Nephron progenitor cell (in vitro differentiated cells): ENCODE data around the gene NRBF2.
"Not testable (repeated sequence)": the region's sequence is repeated elsewhere in the genome, so short reads cannot be mapped to it uniquely, and the experiment has no call there.

Source experiments
- DNase-seq: peaks from one replicate; pipeline ENCODE4 v3.0.0; 2021
- H3K27ac Mint-ChIP-seq: 2 replicates; pipeline ENCODE4 v1.8.0; 2021; ENCODE audit warnings: mild to moderate bottlenecking, moderate library complexity, mixed read lengths
- H3K27me3 Mint-ChIP-seq: 2 replicates; pipeline ENCODE4 v1.8.0; 2021; ENCODE audit warnings: mild to moderate bottlenecking, low read depth, mixed read lengths; ENCODE audit not compliant: poor library complexity
- H3K36me3 Mint-ChIP-seq: 2 replicates; pipeline ENCODE4 v1.8.0; 2021; ENCODE audit warnings: low read depth, mixed read lengths
- H3K4me1 Mint-ChIP-seq: 2 replicates; pipeline ENCODE4 v1.8.0; 2021; ENCODE audit warnings: mixed read lengths
- H3K4me3 Mint-ChIP-seq: 2 replicates; pipeline ENCODE4 v1.8.0; 2021; ENCODE audit warnings: mild to moderate bottlenecking, moderate library complexity, mixed read lengths
- H3K9me3 Mint-ChIP-seq: 2 replicates; pipeline ENCODE4 v1.8.0; 2021; ENCODE audit warnings: mild to moderate bottlenecking, moderate library complexity, mixed read lengths
- CTCF ChIP-seq: fragments of 200-600 bp; sonication (generic); IDR thresholded peaks from 2 replicates; pipeline ENCODE4 v1.5.0; 2021; ENCODE audit warnings: antibody characterized with exemption

NRBF2 gene

GRCh38 chr10:63143987-63144386, 10.9 kb downstream of the NRBF2 start:
- Mint-ChIP-seq H3K27ac (peak overlapping the region; percentile 40), H3K36me3 (peaks cover 50% of the 10 kb centered on the region), H3K4me1 (no peaks in the 10 kb centered on the region), H3K4me3 (no peak overlapping the region), H3K9me3 (no peaks in the 10 kb centered on the region), H3K27me3 (no peaks in the 10 kb centered on the region)
- TF ChIP-seq CTCF = no peak
- DNase-seq = no peak

- no peak for DNase-seq
- Mint-ChIP-seq H3K27me3 (no peaks in the 10 kb centered on the region), H3K4me1 (no peaks in the 10 kb centered on the region), H3K9me3 (no peaks in the 10 kb centered on the region), H3K36me3 (peaks cover 50% of the 10 kb centered on the region), H3K27ac (no peak overlapping the region), H3K4me3 (no peak overlapping the region)
- TF ChIP-seq CTCF = no peak
Measured at GRCh38 chr10:63145782-63146181, 12.7 kb downstream of the NRBF2 start.

- H3K27me3 Mint-ChIP-seq = no peaks in the 10 kb centered on the region
- no peaks in the 10 kb centered on the region for H3K9me3 Mint-ChIP-seq
- no peak overlapping the region for H3K27ac Mint-ChIP-seq
- no peak overlapping the region for H3K4me3 Mint-ChIP-seq
- DNase-seq = no peak
- TF ChIP-seq CTCF = no peak
- H3K36me3 Mint-ChIP-seq = peaks cover 54% of the 10 kb centered on the region
- H3K4me1 Mint-ChIP-seq = no peaks in the 10 kb centered on the region
Measured at GRCh38 chr10:63146503-63146902, 13.4 kb downstream of the NRBF2 start.

- no peaks in the 10 kb centered on the region for H3K27me3 Mint-ChIP-seq
- TF ChIP-seq CTCF = no peak
- H3K9me3 Mint-ChIP-seq = no peaks in the 10 kb centered on the region
- no peak overlapping the region for H3K27ac Mint-ChIP-seq
- H3K4me3 Mint-ChIP-seq = no peak overlapping the region
- DNase-seq = no peak
- peaks cover 65% of the 10 kb centered on the region for H3K36me3 Mint-ChIP-seq
- no peaks in the 10 kb centered on the region for H3K4me1 Mint-ChIP-seq
Measured at GRCh38 chr10:63150745-63151144, 17.6 kb downstream of the NRBF2 start.

- not testable (repeated sequence) for H3K4me3 Mint-ChIP-seq, H3K27ac Mint-ChIP-seq, DNase-seq, H3K9me3 Mint-ChIP-seq, H3K4me1 Mint-ChIP-seq, H3K27me3 Mint-ChIP-seq
- peaks cover 43% of the 10 kb centered on the region for H3K36me3 Mint-ChIP-seq
Measured at GRCh38 chr10:63153868-63154545, 20.9 kb downstream of the NRBF2 start.

- no peaks in the 10 kb centered on the region for H3K27me3 Mint-ChIP-seq
- H3K9me3 Mint-ChIP-seq = no peaks in the 10 kb centered on the region
- no peaks in the 10 kb centered on the region for H3K4me1 Mint-ChIP-seq
- no peak overlapping the region for H3K27ac Mint-ChIP-seq
- no peak for DNase-seq
- no peak for TF ChIP-seq CTCF
- H3K4me3 Mint-ChIP-seq = no peak overlapping the region
- peaks cover 39% of the 10 kb centered on the region for H3K36me3 Mint-ChIP-seq
Measured at GRCh38 chr10:63154546-63155387, 21.6 kb downstream of the NRBF2 start.
